MM.1S (cell line): ENCODE measurements around the gene CCDC85B.

Experiments used
- CTCF ChIP-seq: fragments of 300-600 bp; sonication (generic); IDR thresholded peaks from 2 replicates; pipeline ENCODE4 v1.5.1; 2016; ENCODE audit warnings: antibody characterized with exemption, low read length, mixed read lengths
- EZH2 ChIP-seq: fragments of 300-600 bp; sonication (generic); optimal IDR thresholded peaks from 2 replicates; pipeline ENCODE3; 2017; ENCODE audit warnings: low read depth, mild to moderate bottlenecking, antibody characterized with exemption, low read length, mixed read lengths
- EZH2phosphoT487 ChIP-seq: fragments of 300-600 bp; sonication (generic); IDR thresholded peaks from 2 replicates; pipeline ENCODE4 v1.6.1; 2018; ENCODE audit warnings: antibody characterized with exemption, low read length

- TF ChIP-seq EZH2, result no peak
- no peak for TF ChIP-seq CTCF
- TF ChIP-seq EZH2phosphoT487, result no peak
Measured at GRCh38 chr11:65857853-65858680, 32.4 kb upstream of the CCDC85B start, which contains the start of gene CFL1.
